SK-N-SH (cell line): ENCODE data around the gene ZDHHC14.

Experiments used
- MAX ChIP-seq: IDR thresholded peaks from 2 replicates; pipeline ENCODE4 v1.4.0; 2012; ENCODE audit warnings: low read depth
- RAD21 ChIP-seq: IDR thresholded peaks from 2 replicates; pipeline ENCODE4 v1.6.1; 2012; ENCODE audit warnings: mild to moderate bottlenecking, low read length
- TAF1 ChIP-seq: IDR thresholded peaks from 2 replicates; pipeline ENCODE4 v1.6.1; 2012; ENCODE audit warnings: low read depth, mild to moderate bottlenecking, low read length, moderate library complexity, borderline replicate concordance
- TF ChIP-seq, protein P1 (sequence below): IDR thresholded peaks from 2 replicates; pipeline ENCODE4; 2012
- TF ChIP-seq, protein P2 (sequence below): fragments of 200-600 bp; sonication (generic); IDR thresholded peaks from 2 replicates; pipeline ENCODE4 v1.6.1; 2017; ENCODE audit warnings: antibody characterized with exemption, mild to moderate bottlenecking, moderate library complexity

DNA sequence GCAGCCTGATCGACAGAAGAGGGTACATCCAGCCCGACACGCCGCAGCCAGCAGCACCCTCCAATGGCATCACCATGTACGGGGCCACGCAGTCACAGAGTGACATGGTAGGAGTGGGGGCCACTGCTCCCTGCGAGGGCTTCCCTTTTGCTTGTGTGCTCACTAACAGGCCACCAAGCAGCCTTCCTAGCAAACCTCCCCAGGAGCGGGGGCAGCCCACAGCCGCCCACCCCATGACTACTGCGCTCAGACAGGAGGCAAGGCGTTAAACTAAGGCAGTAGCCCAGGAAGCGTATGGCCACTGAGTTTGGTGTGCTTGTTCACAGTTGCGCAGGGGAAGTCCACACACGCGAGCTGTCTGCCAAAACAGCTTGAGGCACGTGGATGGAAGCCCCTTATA, 272.5 kb downstream of the ZDHHC14 start:
- no peak for TF ChIP-seq RAD21
- TF ChIP-seq, protein P1, sequence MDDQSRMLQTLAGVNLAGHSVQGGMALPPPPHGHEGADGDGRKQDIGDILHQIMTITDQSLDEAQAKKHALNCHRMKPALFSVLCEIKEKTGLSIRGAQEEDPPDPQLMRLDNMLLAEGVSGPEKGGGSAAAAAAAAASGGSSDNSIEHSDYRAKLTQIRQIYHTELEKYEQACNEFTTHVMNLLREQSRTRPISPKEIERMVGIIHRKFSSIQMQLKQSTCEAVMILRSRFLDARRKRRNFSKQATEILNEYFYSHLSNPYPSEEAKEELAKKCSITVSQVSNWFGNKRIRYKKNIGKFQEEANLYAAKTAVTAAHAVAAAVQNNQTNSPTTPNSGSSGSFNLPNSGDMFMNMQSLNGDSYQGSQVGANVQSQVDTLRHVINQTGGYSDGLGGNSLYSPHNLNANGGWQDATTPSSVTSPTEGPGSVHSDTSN: no peak
- TF ChIP-seq, protein P2, sequence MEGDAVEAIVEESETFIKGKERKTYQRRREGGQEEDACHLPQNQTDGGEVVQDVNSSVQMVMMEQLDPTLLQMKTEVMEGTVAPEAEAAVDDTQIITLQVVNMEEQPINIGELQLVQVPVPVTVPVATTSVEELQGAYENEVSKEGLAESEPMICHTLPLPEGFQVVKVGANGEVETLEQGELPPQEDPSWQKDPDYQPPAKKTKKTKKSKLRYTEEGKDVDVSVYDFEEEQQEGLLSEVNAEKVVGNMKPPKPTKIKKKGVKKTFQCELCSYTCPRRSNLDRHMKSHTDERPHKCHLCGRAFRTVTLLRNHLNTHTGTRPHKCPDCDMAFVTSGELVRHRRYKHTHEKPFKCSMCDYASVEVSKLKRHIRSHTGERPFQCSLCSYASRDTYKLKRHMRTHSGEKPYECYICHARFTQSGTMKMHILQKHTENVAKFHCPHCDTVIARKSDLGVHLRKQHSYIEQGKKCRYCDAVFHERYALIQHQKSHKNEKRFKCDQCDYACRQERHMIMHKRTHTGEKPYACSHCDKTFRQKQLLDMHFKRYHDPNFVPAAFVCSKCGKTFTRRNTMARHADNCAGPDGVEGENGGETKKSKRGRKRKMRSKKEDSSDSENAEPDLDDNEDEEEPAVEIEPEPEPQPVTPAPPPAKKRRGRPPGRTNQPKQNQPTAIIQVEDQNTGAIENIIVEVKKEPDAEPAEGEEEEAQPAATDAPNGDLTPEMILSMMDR: no peak
- no peak for TF ChIP-seq MAX
- TF ChIP-seq TAF1: no peak
